A673 (cell line): ENCODE results near the gene VHLL.

Experiments used
- CTCF ChIP-seq: fragments of 300-800, 200-600 bp; sonication (generic); conservative IDR thresholded peaks from 2 replicates; pipeline ENCODE4 v1.5.1; 2017; ENCODE audit warnings: low read depth, mild to moderate bottlenecking, antibody characterized with exemption, low read length, moderate library complexity, mixed read lengths
- EZH2 ChIP-seq: fragments of 200-600 bp; sonication (generic); IDR thresholded peaks from 2 replicates; pipeline ENCODE4 v1.6.1; 2017; ENCODE audit warnings: borderline replicate concordance, low read depth, mild to moderate bottlenecking, mixed read lengths, antibody characterized with exemption, low read length; ENCODE audit not compliant: poor library complexity, severe bottlenecking

- TF ChIP-seq CTCF (no peak), EZH2 (no peak)
These were observed 41.4 kb downstream of the VHLL start for GRCh38 chr1:156257711-156258110.
